GM12878 (cell line): ENCODE results near the gene PTPRN2. TPM values are rescaled to one million over a fixed set of nuclear protein-coding genes. Genes with fewer than 3 reads are reported as not detected.
A peak's percentile ranks its signal among the peaks of the same experiment; 100 is the strongest.

Source experiments
- ATAC-seq: fragments of 200-7000 bp; cut with Tn5 transposase; 3 replicates; pipeline ENCODE4 v1.9.1; 2020; ENCODE audit warnings: mild to moderate bottlenecking, moderate library complexity
- BruUV-seq: library from RNA; stranded (reverse); fragments of 400-500 nt; replicated peaks from 2 replicates; lab custom pipeline; 2021; lab: Mats Ljungman, UMichigan
- CTCF ChIA-PET: fragments of 300-600 bp; sonication (Branson Sonifier 250); formaldehyde crosslinking; extraction: SDS; loops from one replicate; lab custom pipeline; 2021; ENCODE audit warnings: inconsistent platforms; lab: Yijun Ruan, JAX
- POLR2A ChIA-PET: fragments of 350-600 bp; formaldehyde crosslinking; extraction: SDS; loops from one replicate; lab custom pipeline; 2021; ENCODE audit warnings: inconsistent platforms; lab: Charles Lee
- RAD21 ChIA-PET: fragments of 300-600 bp; sonication (Branson Sonifier 250); formaldehyde crosslinking; loops from one replicate; lab custom pipeline; 2023; ENCODE audit warnings: antibody characterized with exemption; ENCODE audit not compliant: unreplicated experiment; lab: Charles Lee
- SMC1A ChIA-PET: fragments of 300-600 bp; sonication (Branson Sonifier 250); formaldehyde crosslinking; loops from one replicate; lab custom pipeline; 2023; ENCODE audit not compliant: unreplicated experiment, uncharacterized antibody; lab: Charles Lee
- DNase-seq: peaks from one replicate; pipeline ENCODE4 v3.0.0-alpha.2; 2011; ENCODE audit warnings: low read depth, low spot score
- FAIRE-seq: peaks from 3 replicates; lab custom pipeline; 2011; peaks lifted over from hg19 to GRCh38; lab: Jason Lieb, UNC
- H2AFZ ChIP-seq: 2 replicates; pipeline ENCODE4 v1.6.0; 2011; ENCODE audit warnings: low read depth, low read length, control low read depth; ENCODE audit not compliant: control insufficient read depth
- H3K27ac ChIP-seq: 2 replicates; pipeline ENCODE4 v1.5.1; 2011; ENCODE audit warnings: control low read depth; ENCODE audit not compliant: control insufficient read depth, insufficient read depth
- H3K27me3 ChIP-seq, 2 experiments: replicated peaks in 1 of 2; 2 replicates each; pipeline versions ENCODE4 v1.6.0 to v1.6.1; 2011; ENCODE audit warnings: low read length in 1 of 2; ENCODE audit not compliant: control insufficient read depth in 2 of 2, insufficient read depth in 2 of 2
- H3K36me3 ChIP-seq, 2 experiments: 2 replicates each; pipeline ENCODE4 v1.5.1; 2011; ENCODE audit warnings: low read length in 1 of 2; ENCODE audit not compliant: control insufficient read depth in 2 of 2, insufficient read depth in 2 of 2
- H3K4me1 ChIP-seq: 2 replicates; pipeline ENCODE4 v1.6.1; 2011; ENCODE audit warnings: mild to moderate bottlenecking, low read length, moderate library complexity, mixed read lengths; ENCODE audit not compliant: control insufficient read depth, insufficient read depth
- H3K4me2 ChIP-seq: 2 replicates; pipeline ENCODE4 v1.6.0; 2011; ENCODE audit warnings: control low read depth; ENCODE audit not compliant: control insufficient read depth, insufficient read depth
- H3K4me3 ChIP-seq: fragments of 200-600 bp; sonication (generic); 2 replicates; pipeline ENCODE4 v1.5.1; 2016
- H3K79me2 ChIP-seq: 2 replicates; pipeline ENCODE4 v1.6.0; 2011; ENCODE audit warnings: low read length; ENCODE audit not compliant: control insufficient read depth, insufficient read depth
- H3K9ac ChIP-seq: 2 replicates; pipeline ENCODE4 v1.8.0; 2011; ENCODE audit warnings: low read length, control low read depth, mixed read lengths; ENCODE audit not compliant: control insufficient read depth, insufficient read depth
- H3K9me3 ChIP-seq: replicated peaks from 3 replicates; pipeline ENCODE4 v1.5.1; 2011; ENCODE audit warnings: mild to moderate bottlenecking, low read length; ENCODE audit not compliant: control insufficient read depth, insufficient read depth
- H4K20me1 ChIP-seq: 2 replicates; pipeline ENCODE4 v1.6.0; 2011; ENCODE audit not compliant: control insufficient read depth, insufficient read depth
- BCL3 ChIP-seq: IDR thresholded peaks from 2 replicates; pipeline ENCODE4 v1.6.1; 2011; ENCODE audit warnings: borderline replicate concordance, low read depth, mild to moderate bottlenecking, moderate library complexity, low read length; ENCODE audit not compliant: insufficient read depth, poor library complexity, severe bottlenecking
- BHLHE40 ChIP-seq, 2 experiments: fragments of 450-650 bp in 1 of 2; IDR thresholded peaks; 2 replicates each; pipeline ENCODE4 v1.6.1; 2011 to 2017; ENCODE audit warnings: low read depth in 2 of 2, borderline replicate concordance in 1 of 2, improper control_type of control experiment in 1 of 2, low read length in 1 of 2, mild to moderate bottlenecking in 1 of 2
- CBX5 ChIP-seq: sonication (generic); IDR thresholded peaks from 2 replicates; pipeline ENCODE4 v1.6.1; 2016; ENCODE audit warnings: low read depth, moderate library complexity, mild to moderate bottlenecking, inconsistent platforms
- E2F4 ChIP-seq: IDR thresholded peaks from 2 replicates; pipeline ENCODE4 v1.6.1; 2012; ENCODE audit warnings: low read depth, low read length, improper control_type of control experiment
- HDGF ChIP-seq: fragments of 450-650 bp; IDR thresholded peaks from 2 replicates; pipeline ENCODE4 v1.6.1; 2016; ENCODE audit warnings: antibody characterized with exemption
- POLR2AphosphoS2 ChIP-seq: IDR thresholded peaks from 2 replicates; pipeline ENCODE4 v1.6.1; 2011; ENCODE audit warnings: low read depth, mild to moderate bottlenecking, low read length, improper control_type of control experiment, moderate library complexity
- SMAD1 ChIP-seq: fragments of 450-650 bp; IDR thresholded peaks from 2 replicates; pipeline ENCODE4 v1.6.1; 2018; ENCODE audit warnings: mild to moderate bottlenecking, low read depth; ENCODE audit not compliant: partially characterized antibody
- WGBS: methylation state at CpG from one replicate; pipeline ENCODE4 v1.1.6; 2016; ENCODE audit warnings: low lambda C conversion rate; ENCODE audit not compliant: insufficient replicate concordance, insufficient coverage; ENCODE audit errors: missing lambda C conversion rate; 5-methylcytosine and 5-hydroxymethylcytosine counted together
- in situ Hi-C: fragments of 300-500 bp; cut with MboI; formaldehyde crosslinking; loops from 9 replicates; pipeline ENCODE4 v1.14.3; 2018; ENCODE audit warnings: mixed read lengths
- intact Hi-C: fragments of 100-400 bp; cut with micrococcal nuclease; formaldehyde crosslinking; loops from one replicate; pipeline ENCODE4 v1.14.2; 2022; ENCODE audit not compliant: unreplicated experiment
- polyA plus RNA-seq, 11 experiments: library from polyadenylated mRNA; depleted of rRNA in 4 of 11; unstranded in 6 of 11; stranded (reverse) in 5 of 11; fragments of >200 nt; fragmentation: Nextera tagmentation in 4 of 11; fragmentation: Illumina TruSeq in 1 of 11; extraction: Ambion mirVana in 4 of 11; extraction: Trizol in 1 of 11; gene quantifications; 1 replicate in 1 of 11; 2 replicates in 10 of 11; pipeline versions ENCODE4 v1.2.1 to v1.2.3, GENCODE V29; 2011 to 2016; ENCODE audit warnings: inconsistent platforms in 2 of 11, missing spikeins in 2 of 11, low read depth in 1 of 11
- total RNA-seq, 4 experiments: library from RNA; depleted of rRNA in 3 of 4; stranded (reverse); fragments of >200 nt in 3 of 4; fragmentation: Illumina TruSeq in 1 of 4; extraction: Trizol in 1 of 4; gene quantifications; 2 replicates each; pipeline versions ENCODE4 v1.2.1 to v1.2.3, GENCODE V29; 2013 to 2021

Gene PTPRN2
- total and polyA plus RNA-seq, 10 of the 15 experiments (the other 5 are each of a cell fraction or from before 2014, with no cell fraction given): 5.4 TPM; not detected in 9

GRCh38 chr7:158252081-158252836, 335.4 kb downstream of the PTPRN2 start (continued):
- no peak for TF ChIP-seq E2F4
- no peak for TF ChIP-seq POLR2AphosphoS2
- no peak for TF ChIP-seq HDGF

GRCh38 chr7:158251061-158251965, 336.3 kb downstream of the PTPRN2 start:
- BruUV-seq: no TSS peak
- H3K4me1 ChIP-seq: no peaks in the 10 kb centered on the region
- no peak overlapping the region for H3K9ac ChIP-seq
- no peak overlapping the region for H3K27ac ChIP-seq
- SMC1A ChIA-PET: no interaction called here
- no peak overlapping the region for H3K4me2 ChIP-seq
- intact Hi-C loops: no loop called here
- no peaks in the 10 kb centered on the region for H3K79me2 ChIP-seq
- no peak for TF ChIP-seq BHLHE40 (IDR thresholded peaks at IDR 0.05; ENCODE audit: borderline replicate concordance in 1 of 2, low read depth in 2 of 2, low read length in 1 of 2)
- TF ChIP-seq SMAD1: no peak
- TF ChIP-seq BCL3: peak; percentile 88
- no peak for TF ChIP-seq CBX5
- H3K36me3 ChIP-seq: no peaks in the 10 kb centered on the region
- no peak overlapping the region for H3K4me3 ChIP-seq
- POLR2A ChIA-PET: no interaction called here
- CTCF ChIA-PET: no interaction called here
- DNase-seq (no peak), FAIRE-seq (no peak), ATAC-seq (no peak)
- H4K20me1 ChIP-seq: no peaks in the 10 kb centered on the region
- RAD21 ChIA-PET: no interaction called here
- WGBS: 43% methylated on average over 18 of the region's 18 CpGs
- peaks cover 3% of the 10 kb centered on the region; the same call in 1 of the 3 replicates for H3K9me3 ChIP-seq
- in situ Hi-C loops: no loop called here
- no peaks in the 10 kb centered on the region for H3K27me3 ChIP-seq
- no peak overlapping the region for H2AFZ ChIP-seq
